Suprapubic skin (tissue), 4 donors: ENCODE measurements around the gene IQCM.

Experiments
- CTCF ChIP-seq, 2 donors: fragments of 200-600 bp in 1 of 2; fragments of 450-650 bp in 1 of 2; sonication (generic) in 1 of 2; IDR thresholded peaks; one replicate each; pipeline ENCODE4 v1.5.1; 2016 to 2019; ENCODE audit warnings: antibody characterized with exemption in 2 of 2, mild to moderate bottlenecking in 1 of 2, moderate library complexity in 1 of 2
- POLR2A ChIP-seq, 2 donors: fragments of 450-650 bp; IDR thresholded peaks; one replicate each; pipeline ENCODE4 v1.6.1; 2017; ENCODE audit warnings: antibody characterized with exemption in 2 of 2, mild to moderate bottlenecking in 2 of 2, moderate library complexity in 2 of 2
- POLR2AphosphoS5 ChIP-seq, 3 donors: sonication (generic); formaldehyde crosslinking; IDR thresholded peaks; one replicate each; pipeline ENCODE4 v1.6.1; 2017; ENCODE audit warnings: antibody characterized with exemption in 3 of 3

- no peak for TF ChIP-seq CTCF (IDR thresholded peaks at IDR 0.05)
- no peak for TF ChIP-seq POLR2AphosphoS5 (IDR thresholded peaks at IDR 0.05)
- no peak for TF ChIP-seq POLR2A (IDR thresholded peaks at IDR 0.05)
Observed at GRCh38 chr4:149523039-149523438, 292.6 kb downstream of the IQCM start.
